HG03571 (cell line): ENCODE results near the gene HIVEP3.

ENCODE experiments used
- ATAC-seq: cut with Tn5 transposase; IDR thresholded peaks from one replicate; pipeline ENCODE4 v1.9.1; 2021; ENCODE audit not compliant: unreplicated experiment

Gene HIVEP3

DNA sequence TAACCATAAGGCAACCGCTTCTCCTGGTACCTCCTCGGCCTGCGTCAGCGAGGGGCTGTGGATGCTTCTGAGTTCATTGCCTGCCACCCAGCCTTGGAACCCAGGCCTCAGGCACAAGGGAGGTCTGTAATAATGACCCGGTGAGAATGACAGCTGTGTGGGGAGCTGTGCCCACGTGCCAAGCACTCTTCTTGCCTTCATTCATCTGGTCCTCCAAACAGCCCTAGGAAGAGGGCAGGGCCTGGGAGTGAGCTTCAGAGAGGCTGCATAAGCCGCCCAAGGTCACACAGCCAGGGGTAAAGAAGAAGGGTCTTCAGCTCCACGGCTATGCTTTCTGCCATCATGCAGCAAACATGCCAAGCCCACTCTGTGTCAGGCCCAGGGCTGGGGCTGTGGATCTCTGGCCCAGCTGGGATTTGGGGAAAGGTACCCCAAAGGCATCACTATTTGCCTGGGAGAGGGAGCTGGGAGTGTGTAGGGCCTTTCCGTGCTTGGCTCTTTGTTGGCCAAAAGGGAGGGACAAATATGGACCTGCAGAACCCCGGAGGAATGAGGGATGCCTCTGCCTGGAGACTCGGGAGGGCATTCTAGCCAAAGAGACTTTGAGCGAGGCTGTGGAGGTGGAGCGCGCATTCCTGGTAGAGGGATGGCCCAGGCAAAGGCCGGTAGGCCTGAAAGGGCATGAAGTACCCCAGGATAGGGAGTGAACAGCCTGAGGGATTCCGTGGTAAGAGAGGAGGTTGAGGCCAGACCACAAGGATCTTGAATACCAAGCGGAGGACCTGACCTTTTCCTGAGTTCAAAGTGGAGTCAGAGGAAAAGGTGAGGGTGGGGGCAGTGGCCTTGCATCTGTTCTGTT is 424.1 kb downstream of the HIVEP3 start:
- ATAC-seq: no peak

GRCh38 chr1:41493626-41494350 is 424.9 kb downstream of the HIVEP3 start:
- no peak for ATAC-seq

- no peak for ATAC-seq
Measured at GRCh38 chr1:41493117-41493536, 425.6 kb downstream of the HIVEP3 start.

DNA sequence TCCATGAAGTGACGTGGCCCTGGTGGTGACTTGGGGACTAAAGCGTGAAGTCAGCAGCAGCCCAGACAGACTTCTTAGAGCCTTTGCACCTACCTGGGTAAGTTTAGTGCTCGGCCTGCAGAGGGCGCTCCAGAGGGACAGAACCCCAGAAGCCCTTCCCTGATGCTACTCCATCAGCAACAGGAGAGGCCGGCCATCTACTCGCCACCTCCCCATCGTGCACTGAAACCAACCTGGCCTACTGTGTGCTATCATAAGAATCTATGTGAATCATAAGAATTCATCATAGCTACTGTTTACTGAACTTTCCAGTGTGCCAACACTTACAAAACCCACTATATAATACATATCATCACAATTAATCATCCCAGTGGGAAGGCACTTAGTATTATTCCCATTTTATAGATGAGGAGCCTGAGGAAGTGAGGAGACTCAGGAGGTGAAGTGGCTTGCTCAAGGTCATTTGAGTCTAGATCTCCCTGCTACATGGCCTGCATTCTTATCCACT is 426.3 kb downstream of the HIVEP3 start:
- no peak for ATAC-seq

- no peak for ATAC-seq
Measured at GRCh38 chr1:41490911-41491310, 427.8 kb downstream of the HIVEP3 start.

DNA sequence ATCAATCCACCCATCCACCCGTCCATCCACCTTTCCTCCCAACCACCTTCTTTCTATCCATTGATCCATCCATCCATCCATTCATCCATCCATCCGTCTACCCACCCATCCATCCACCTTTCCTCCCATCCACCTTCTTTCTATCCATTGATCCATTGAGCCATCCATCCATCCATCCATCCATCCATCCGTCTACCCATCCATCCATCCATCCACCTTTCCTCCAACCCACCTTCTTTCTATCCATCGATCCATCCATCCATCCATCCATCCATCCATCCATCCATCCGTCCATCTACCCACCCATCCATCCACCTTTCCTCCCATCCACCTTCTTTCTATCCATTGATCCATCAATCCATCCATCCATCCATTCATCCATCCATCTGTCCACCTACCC is 429.2 kb downstream of the HIVEP3 start:
- ATAC-seq: no peak

- ATAC-seq: no peak
Measured at GRCh38 chr1:41488040-41488951, 430.4 kb downstream of the HIVEP3 start.

- no peak for ATAC-seq
Measured at GRCh38 chr1:41487126-41488039, 431.3 kb downstream of the HIVEP3 start.

DNA sequence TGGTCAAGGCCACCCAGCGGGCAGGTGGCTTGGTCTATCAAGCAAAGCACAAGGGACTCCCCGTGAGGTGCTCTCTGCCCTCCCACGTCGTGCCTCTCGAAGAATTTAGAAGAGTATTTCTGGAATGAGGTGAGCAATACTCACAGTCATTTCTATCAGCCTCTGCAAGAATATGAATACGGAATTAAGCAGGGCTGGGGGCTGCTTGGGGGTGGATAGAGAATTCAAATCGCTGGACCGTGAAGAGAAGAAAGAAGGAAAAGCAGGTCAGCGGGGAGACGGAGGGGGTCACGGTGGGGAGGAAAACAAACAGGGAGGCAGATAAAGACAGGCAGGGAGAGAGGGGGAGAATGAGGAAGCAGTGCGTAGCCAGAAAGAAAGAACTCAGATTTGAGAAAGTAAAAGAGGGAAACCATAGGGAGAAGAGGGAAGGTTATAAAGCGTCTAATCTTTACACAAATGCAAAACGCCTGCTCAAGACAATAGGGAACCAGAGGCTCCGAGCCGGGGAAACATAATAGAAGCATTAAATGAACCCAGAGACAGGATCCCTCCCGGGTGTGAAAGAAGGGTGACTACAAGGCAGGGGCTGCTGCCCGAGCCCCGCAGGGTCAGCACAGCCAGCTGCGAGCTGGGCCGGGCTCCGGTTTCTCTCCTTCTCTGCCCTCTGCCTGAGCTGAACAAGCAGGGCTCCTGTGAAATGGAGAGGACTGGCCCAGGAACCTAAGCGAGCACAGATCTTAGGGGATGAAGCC is 432.2 kb downstream of the HIVEP3 start:
- no peak for ATAC-seq

DNA sequence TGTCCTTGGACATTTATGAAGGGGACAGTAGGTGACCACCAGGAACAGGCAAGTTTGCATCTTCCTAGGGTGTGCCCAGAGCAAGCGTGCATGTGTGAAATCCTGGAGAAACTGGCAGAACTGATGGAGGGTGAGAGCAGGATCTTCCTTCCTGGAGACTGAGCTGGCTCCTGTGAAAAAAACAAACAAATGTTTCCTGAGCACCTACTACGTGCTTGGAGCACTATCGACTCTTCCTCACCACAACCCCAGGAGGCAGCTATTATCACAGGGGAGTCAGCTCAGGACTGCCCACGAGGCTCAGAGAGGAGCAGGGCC is 432.7 kb downstream of the HIVEP3 start:
- ATAC-seq: no peak

GRCh38 chr1:41485605-41486004 is 433.1 kb downstream of the HIVEP3 start:
- no peak for ATAC-seq

DNA sequence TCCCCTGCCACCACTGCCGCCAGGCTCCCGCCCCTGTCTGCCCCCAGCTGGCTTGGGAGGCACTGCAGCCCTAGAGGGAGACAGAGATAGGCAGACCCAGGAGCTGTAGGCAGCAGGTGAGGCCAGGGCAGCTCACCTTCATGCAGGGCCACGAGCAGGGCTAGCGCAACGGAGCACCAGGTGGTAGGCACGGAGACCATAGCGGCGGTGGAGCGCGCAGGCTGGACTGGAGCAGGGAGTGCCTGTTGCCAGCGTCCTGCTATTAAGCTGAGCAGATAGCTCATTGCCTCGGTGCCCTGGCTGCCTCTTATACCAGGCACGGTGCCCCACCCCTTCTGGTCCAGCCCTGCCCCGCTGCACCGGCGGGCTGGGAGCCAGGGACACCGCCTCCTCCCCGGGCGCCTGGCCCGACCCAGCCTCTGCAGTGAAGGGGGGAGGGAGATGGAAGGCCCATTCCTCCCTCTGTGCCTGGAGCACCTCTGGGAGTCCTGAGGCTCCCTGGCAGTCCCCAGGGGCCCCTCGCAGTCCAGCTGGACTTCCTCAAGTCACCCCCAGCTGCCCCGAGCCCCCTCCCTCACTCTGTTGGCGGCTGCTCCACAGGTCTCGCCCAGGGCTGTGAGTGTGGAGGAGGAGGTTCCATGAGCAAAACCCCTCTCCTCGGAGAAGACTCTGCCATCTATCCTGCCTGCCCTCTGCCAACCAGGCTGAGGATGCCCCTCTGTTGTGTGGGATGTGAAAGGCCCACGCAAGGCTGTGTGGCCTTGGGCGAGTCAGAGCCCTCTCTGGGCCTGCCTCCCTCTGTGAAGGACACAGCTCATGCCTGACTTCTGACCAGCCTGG is 434.1 kb downstream of the HIVEP3 start, which contains the start of gene EDN2:
Gene EDN2 (minus strand): TSS at position 282 of the 840 bp plus-strand sequence. CDS start 82 bp downstream, at position 200.
- no peak for ATAC-seq

GRCh38 chr1:41483960-41484401 is 434.7 kb downstream of the HIVEP3 start:
- no peak for ATAC-seq

- ATAC-seq: no peak
Measured at GRCh38 chr1:41483001-41483850, 435.5 kb downstream of the HIVEP3 start.

DNA sequence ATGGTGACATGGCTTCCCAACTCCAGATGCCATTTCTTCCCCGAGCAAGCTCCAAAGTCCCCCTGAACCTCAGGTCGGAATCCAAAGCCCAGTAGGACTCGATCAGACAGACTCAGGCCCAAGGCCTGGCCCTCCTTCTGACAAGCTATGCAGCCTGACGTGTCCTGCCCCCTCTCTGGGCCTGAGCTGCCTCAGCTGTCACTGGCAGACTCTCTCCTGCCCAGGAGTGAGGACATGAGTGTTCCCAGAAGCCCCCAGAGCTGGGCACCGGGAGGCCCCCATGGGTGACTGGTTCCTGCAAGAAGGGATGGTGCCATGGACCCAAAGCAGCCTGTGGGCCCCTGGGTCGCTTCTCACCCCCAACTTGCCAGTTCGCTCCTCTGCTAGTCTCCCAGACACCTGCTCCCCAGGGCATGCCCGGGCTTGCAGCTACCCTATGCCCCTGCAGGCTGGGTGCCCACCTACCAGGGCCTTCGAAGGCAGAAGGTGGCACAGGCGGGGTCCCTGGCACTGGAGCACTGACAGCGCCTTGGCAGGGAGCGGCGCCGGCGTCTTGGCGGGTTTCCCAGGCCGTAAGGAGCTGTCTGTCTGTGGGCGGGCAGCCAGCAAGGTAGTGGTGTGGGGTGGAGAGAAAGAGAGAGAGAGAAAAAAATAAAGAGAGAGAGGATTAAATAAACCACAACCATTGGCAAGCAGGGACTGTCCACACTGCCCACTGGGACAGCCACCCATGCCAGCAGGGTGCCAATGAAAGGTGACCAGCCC is 436.5 kb downstream of the HIVEP3 start:
- no peak for ATAC-seq

DNA sequence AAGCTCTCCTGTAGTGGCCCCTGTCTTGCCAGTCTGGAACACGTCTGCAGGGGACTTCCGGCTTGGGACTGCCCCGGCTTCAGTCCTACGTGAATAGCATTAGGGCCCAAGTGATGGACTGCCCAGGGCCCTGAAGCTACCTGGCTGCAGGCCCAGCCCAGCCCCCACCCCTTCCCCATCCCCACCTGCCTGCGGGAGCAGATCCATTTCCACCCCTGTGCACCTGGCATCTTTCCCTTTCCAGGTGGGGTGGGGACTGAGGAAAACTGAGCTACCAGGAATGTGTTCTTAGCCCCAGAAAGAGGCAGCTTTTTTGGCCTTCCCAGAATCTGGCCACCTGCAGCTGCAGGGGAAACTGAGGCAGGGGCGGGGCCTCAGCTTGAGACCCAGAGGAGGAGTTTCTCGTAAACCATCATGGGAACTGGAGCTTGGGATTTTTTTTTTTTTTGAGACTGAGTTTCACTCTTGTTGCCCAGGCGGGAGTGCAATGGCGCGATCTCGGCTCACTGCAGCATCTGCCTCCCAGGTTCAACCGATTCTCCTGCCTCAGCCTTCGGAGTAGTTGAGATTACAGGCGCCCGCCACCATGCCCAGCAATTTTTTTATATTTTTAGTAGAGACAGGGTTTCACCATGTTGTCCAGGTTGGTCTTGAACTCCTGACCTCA is 437.5 kb downstream of the HIVEP3 start:
- no peak for ATAC-seq
